DMS79 treated with DMSO at 0.1 percent for 48 hours (cell line): ENCODE measurements around the gene GNAQ.

Experiments
- DNase-seq: peaks from one replicate; lab custom pipeline; 2025; lab: John Stamatoyannopoulos, UW

Gene GNAQ

GRCh38 chr9:77969083-77969482 lies 62.5 kb downstream of the GNAQ start:
- no peak for DNase-seq

GRCh38 chr9:77968506-77968905 lies 63.1 kb downstream of the GNAQ start:
- DNase-seq, result no peak

GRCh38 chr9:77966718-77967117 lies 64.9 kb downstream of the GNAQ start:
- no peak for DNase-seq

GRCh38 chr9:77965445-77966123 lies 66.0 kb downstream of the GNAQ start:
- no peak for DNase-seq

- DNase-seq, result peak; percentile 6
Observed at GRCh38 chr9:77964258-77964657, 67.4 kb downstream of the GNAQ start.

- DNase-seq, result no peak
Observed at GRCh38 chr9:77961541-77961940, 70.1 kb downstream of the GNAQ start.

- DNase-seq, result no peak
Observed at GRCh38 chr9:77960356-77961153, 71.1 kb downstream of the GNAQ start.

- DNase-seq, result no peak
Observed at GRCh38 chr9:77959803-77960202, 71.8 kb downstream of the GNAQ start.

GRCh38 chr9:77957652-77958051 lies 74.0 kb downstream of the GNAQ start:
- no peak for DNase-seq

- no peak for DNase-seq
Observed at GRCh38 chr9:77956555-77956954, 75.1 kb downstream of the GNAQ start.

GRCh38 chr9:77954666-77955015 lies 77.0 kb downstream of the GNAQ start:
- DNase-seq, result no peak

- no peak for DNase-seq
Observed at GRCh38 chr9:77954013-77954665, 77.5 kb downstream of the GNAQ start.

GRCh38 chr9:77953590-77953989 lies 78.0 kb downstream of the GNAQ start:
- DNase-seq, result peak; percentile 20

- peak; percentile 21 for DNase-seq
Observed at GRCh38 chr9:77952635-77953328, 78.8 kb downstream of the GNAQ start.

- DNase-seq, result no peak
Observed at GRCh38 chr9:77951369-77951768, 80.2 kb downstream of the GNAQ start.

GRCh38 chr9:77949751-77950436 lies 81.7 kb downstream of the GNAQ start:
- no peak for DNase-seq

GRCh38 chr9:77947651-77948050 lies 84.0 kb downstream of the GNAQ start:
- no peak for DNase-seq

- no peak for DNase-seq
Observed at GRCh38 chr9:77946969-77947620, 84.5 kb downstream of the GNAQ start.

GRCh38 chr9:77946296-77946695 lies 85.3 kb downstream of the GNAQ start:
- DNase-seq, result no peak

- no peak for DNase-seq
Observed at GRCh38 chr9:77945798-77946197, 85.8 kb downstream of the GNAQ start.

- DNase-seq, result no peak
Observed at GRCh38 chr9:77944556-77945243, 86.9 kb downstream of the GNAQ start.
